K562 (cell line): ENCODE measurements around the gene CCDC136. TPM values are rescaled to one million over a fixed set of nuclear protein-coding genes. Genes with fewer than 3 reads are reported as not detected.

ENCODE experiments used
- CBFB ChIP-seq: sonication (generic); formaldehyde crosslinking; IDR thresholded peaks from 2 replicates; pipeline ENCODE4 v1.4.0; 2020; ENCODE audit warnings: mild to moderate bottlenecking, missing genetic modification reagents
- CBX2 ChIP-seq: fragments of 200-600 bp; sonication (generic); IDR thresholded peaks from one replicate; pipeline ENCODE4 v1.6.1; 2012; ENCODE audit warnings: mild to moderate bottlenecking, low read length, inconsistent platforms; ENCODE audit not compliant: insufficient read depth, poor library complexity, severe bottlenecking
- CREB1 ChIP-seq, 2 experiments: sonication (generic) in 1 of 2; formaldehyde crosslinking in 1 of 2; IDR thresholded peaks; 2 replicates each; pipeline versions ENCODE4 v1.6.1 to v1.8.0; 2012 to 2022; ENCODE audit warnings: inconsistent platforms in 1 of 2, mild to moderate bottlenecking in 1 of 2, missing genetic modification reagents in 1 of 2, moderate library complexity in 1 of 2
- GATAD2B ChIP-seq: fragments of 450-650 bp; IDR thresholded peaks from 2 replicates; pipeline ENCODE4 v1.6.1; 2017; ENCODE audit warnings: mild to moderate bottlenecking, borderline replicate concordance
- HCFC1 ChIP-seq: IDR thresholded peaks from 2 replicates; pipeline ENCODE4 v1.6.1; 2012; ENCODE audit warnings: low read depth, low read length, improper control_type of control experiment
- HIVEP1 ChIP-seq: fragments of 250-450 bp; sonication (Bioruptor Pico); IDR thresholded peaks from 2 replicates; pipeline ENCODE4 v1.4.0; 2020; ENCODE audit warnings: mild to moderate bottlenecking
- HMG20B ChIP-seq: fragments of 250-450 bp; sonication (Bioruptor Pico); IDR thresholded peaks from 2 replicates; pipeline ENCODE4 v1.5.0; 2021; ENCODE audit warnings: mild to moderate bottlenecking
- IFI16 ChIP-seq: fragments of 250-450 bp; sonication (Bioruptor Pico); IDR thresholded peaks from 2 replicates; pipeline ENCODE4 v2.1.2; 2022; ENCODE audit warnings: mild to moderate bottlenecking, inconsistent platforms
- ILF3 ChIP-seq: fragments of 450-650 bp; IDR thresholded peaks from 2 replicates; pipeline ENCODE4 v1.6.1; 2018; ENCODE audit warnings: antibody characterized with exemption, mild to moderate bottlenecking, moderate library complexity, borderline replicate concordance
- KDM2B ChIP-seq: fragments of 250-450 bp; sonication (Bioruptor Pico); IDR thresholded peaks from 2 replicates; pipeline ENCODE4 v1.8.0; 2021; ENCODE audit warnings: mild to moderate bottlenecking, moderate library complexity
- NBN ChIP-seq: fragments of 450-650 bp; IDR thresholded peaks from 2 replicates; pipeline ENCODE4 v1.6.1; 2016; ENCODE audit warnings: low read depth, mild to moderate bottlenecking
- PCBP1 ChIP-seq: fragments of 200-400 bp; formaldehyde crosslinking; IDR thresholded peaks from 2 replicates; pipeline ENCODE4 v1.6.1; 2018; ENCODE audit warnings: mild to moderate bottlenecking, low read depth, low read length; ENCODE audit not compliant: poor library complexity, severe bottlenecking
- PHF20 ChIP-seq: fragments of 450-650 bp; IDR thresholded peaks from 2 replicates; pipeline ENCODE4 v1.6.1; 2018; ENCODE audit not compliant: partially characterized antibody
- PHF8 ChIP-seq: fragments of 200-600 bp; sonication (generic); IDR thresholded peaks from 2 replicates; pipeline ENCODE4 v1.6.1; 2012; ENCODE audit warnings: mixed run types, mild to moderate bottlenecking, inconsistent platforms, low read length, moderate library complexity, borderline replicate concordance
- SMC3 ChIP-seq: conservative IDR thresholded peaks from 2 replicates; pipeline ENCODE4 v1.6.1; 2011; ENCODE audit warnings: low read depth, low read length, improper control_type of control experiment; ENCODE audit not compliant: insufficient read depth
- SNRNP70 ChIP-seq: fragments of 200-400 bp; formaldehyde crosslinking; optimal IDR thresholded peaks from 2 replicates; pipeline ENCODE3; 2017; ENCODE audit warnings: low read depth, low read length
- TAF7 ChIP-seq: fragments of 450-650 bp; IDR thresholded peaks from 2 replicates; pipeline ENCODE4 v1.6.1; 2016; ENCODE audit warnings: missing genetic modification characterization, missing compliant biosample characterization
- TBP ChIP-seq: optimal IDR thresholded peaks from 2 replicates; pipeline ENCODE3; 2011; ENCODE audit warnings: low read depth, low read length, improper control_type of control experiment
- TEAD1 ChIP-seq, 2 experiments: fragments of 450-650 bp in 1 of 2; sonication (generic) in 1 of 2; formaldehyde crosslinking; IDR thresholded peaks; 2 replicates each; pipeline versions ENCODE4 v1.4.0 to v1.8.0; 2020 to 2022; ENCODE audit warnings: mild to moderate bottlenecking in 2 of 2, missing genetic modification reagents in 1 of 2
- THAP7 ChIP-seq: fragments of 250-450 bp; sonication (Bioruptor Pico); IDR thresholded peaks from 2 replicates; pipeline ENCODE4 v1.5.0; 2021
- ZHX1 ChIP-seq: fragments of 150-350 bp; conservative IDR thresholded peaks from 2 replicates; pipeline ENCODE4 v1.6.1; 2014; ENCODE audit warnings: low read length
- ZKSCAN1 ChIP-seq: fragments of 150-350 bp; IDR thresholded peaks from 2 replicates; pipeline ENCODE4 v1.6.1; 2016; ENCODE audit warnings: low read depth, low read length
- ZNF121 ChIP-seq: sonication (generic); formaldehyde crosslinking; conservative IDR thresholded peaks from 2 replicates; pipeline ENCODE4 v1.8.0; 2022; ENCODE audit warnings: missing genetic modification reagents
- ZNF124 ChIP-seq: sonication (generic); formaldehyde crosslinking; IDR thresholded peaks from 2 replicates; pipeline ENCODE4 v1.8.1; 2022; ENCODE audit warnings: missing genetic modification reagents
- ZNF253 ChIP-seq: fragments of 250-450 bp; sonication (Bioruptor Pico); conservative IDR thresholded peaks from 2 replicates; pipeline ENCODE4 v1.6.1; 2021; ENCODE audit warnings: mild to moderate bottlenecking
- ZNF263 ChIP-seq: sonication (generic); formaldehyde crosslinking; IDR thresholded peaks from 2 replicates; pipeline ENCODE4 v1.8.0; 2022; ENCODE audit warnings: mild to moderate bottlenecking, missing genetic modification reagents, borderline replicate concordance
- ZNF668 ChIP-seq: fragments of 250-450 bp; sonication (Bioruptor Pico); IDR thresholded peaks from 2 replicates; pipeline ENCODE4 v1.8.0; 2022; ENCODE audit warnings: mild to moderate bottlenecking, inconsistent platforms
- polyA plus RNA-seq, 8 experiments: library from polyadenylated mRNA; depleted of rRNA in 4 of 8; stranded (reverse) in 5 of 8; unstranded in 3 of 8; fragments of >200 nt; fragmentation: Nextera tagmentation in 2 of 8; fragmentation: Illumina TruSeq in 1 of 8; extraction: Ambion mirVana in 2 of 8; extraction: Trizol in 1 of 8; gene quantifications; 2 replicates each; pipeline versions ENCODE4 v1.2.1 to v1.2.3, GENCODE V29; 2011 to 2014; ENCODE audit warnings: inconsistent platforms in 1 of 8, missing spikeins in 1 of 8
- total RNA-seq, 7 experiments: library from RNA; depleted of rRNA in 6 of 7; stranded (reverse); fragments of >200 nt in 6 of 7; fragmentation: Illumina TruSeq in 2 of 7; extraction: Trizol in 2 of 7; gene quantifications; 2 replicates each; pipeline versions ENCODE4 v1.2.1 to v1.2.3, GENCODE V29; 2011 to 2021; ENCODE audit warnings: low replicate concordance in 1 of 7

Gene CCDC136
- total and polyA plus RNA-seq, 9 of the 15 experiments (the other 6 are each of a cell fraction or from before 2014, with no cell fraction given), result 2.4 to 40.8 (median 26.5) TPM

DNA sequence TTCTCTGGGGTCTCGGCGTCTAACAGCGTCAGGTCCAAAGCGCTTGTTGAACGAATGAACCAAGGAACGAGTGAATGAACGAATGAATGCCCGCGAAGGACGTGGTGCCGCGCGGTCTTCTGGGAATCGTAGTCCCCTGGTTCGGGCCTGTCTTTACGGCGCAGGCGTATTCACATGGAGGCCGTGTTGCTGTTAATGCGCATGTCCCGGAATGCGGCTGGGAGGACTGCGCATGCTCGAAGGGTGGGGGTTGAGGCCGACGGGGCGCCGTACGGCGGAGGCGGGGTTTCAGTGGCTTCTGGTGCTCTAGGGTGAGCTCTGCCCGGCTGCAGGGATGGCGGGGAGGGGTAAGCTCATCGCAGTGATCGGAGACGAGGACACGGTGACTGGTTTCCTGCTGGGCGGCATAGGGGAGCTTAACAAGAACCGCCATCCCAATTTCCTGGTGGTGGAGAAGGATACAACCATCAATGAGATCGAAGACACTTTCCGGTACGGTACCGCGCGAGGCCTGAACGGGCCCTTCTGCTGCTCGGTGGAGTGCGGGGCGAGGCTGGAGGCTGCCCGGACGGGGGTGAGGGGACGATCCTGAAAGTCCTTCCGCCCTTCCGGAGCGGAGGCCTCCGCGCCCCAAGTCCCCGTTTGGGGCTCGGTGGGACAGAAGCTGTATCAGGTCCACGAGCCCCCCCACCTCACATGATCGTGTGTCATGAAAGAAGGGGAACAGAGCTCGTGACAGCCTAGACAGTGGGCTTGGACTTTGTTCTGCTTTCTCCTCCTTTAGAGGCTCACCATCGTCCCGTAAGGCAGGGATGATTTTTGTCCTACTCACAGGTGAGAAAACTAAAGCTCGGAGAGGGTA, 71.0 kb downstream of the CCDC136 start, which contains the start of gene ATP6V1F (continued):
- TF ChIP-seq GATAD2B (no peak), KDM2B (CRISPR knock-in tag) (no peak), SNRNP70 (no peak), ZHX1 (peak; percentile 79; the same call in 1 of the 2 replicates), CBX2 (no peak), ZNF263 (peak; percentile 69; the same call in 1 of the 2 replicates), HMG20B (CRISPR knock-in tag) (no peak), IFI16 (CRISPR knock-in tag) (no peak), PHF20 (peak; percentile 74), PHF8 (peak; percentile 86; the same call in 1 of the 2 replicates), CREB1 (IDR thresholded peaks at IDR 0.05) (peak; percentile 89), CREB1 (CRISPR knock-in tag; IDR thresholded peaks at IDR 0.05) (peak; percentile 92), ILF3 (no peak), ZKSCAN1 (no peak; the same call in 1 of the 2 replicates), ZNF253 (no peak), CBFB (CRISPR knock-in tag) (peak; percentile 32; the same call in 1 of the 2 replicates), TAF7 (tag) (no peak), TBP (peak; percentile 67), HCFC1 (peak; percentile 97), ZNF124 (CRISPR knock-in tag) (no peak), SMC3 (no peak), ZNF668 (CRISPR knock-in tag) (no peak), THAP7 (CRISPR knock-in tag) (no peak), NBN (peak; percentile 71; the same call in 1 of the 2 replicates), HIVEP1 (CRISPR knock-in tag) (no peak), ZNF121 (CRISPR knock-in tag) (0 out of 2 replicates have a peak, but pooled peaks have one; percentile 14), PCBP1 (no peak), TEAD1 (CRISPR knock-in tag; IDR thresholded peaks at IDR 0.05) (peak; percentile 83 to 99)
